ENCODE results near the gene CCDC15. TPM values are rescaled to one million over a fixed set of nuclear protein-coding genes. Genes with fewer than 3 reads are reported as not detected.
"Not testable (repeated sequence)": the region's sequence is repeated elsewhere in the genome, so short reads cannot be mapped to it uniquely, and the experiment has no call there.

The CCDC15 gene
- polyA plus RNA-seq, 1 donor, result 2.5 TPM

- no CpG with 5 or more reads among the region's 2 CpGs for WGBS (ENCODE audit: insufficient coverage, low lambda C conversion rate)
- H3K9me3 ChIP-seq (ENCODE audit: control insufficient read depth, low read depth, low read length), result no peaks in the 10 kb centered on the region
- no peaks in the 10 kb centered on the region for H3K36me3 ChIP-seq (ENCODE audit: control insufficient read depth, insufficient read depth, low read length)
- H3K4me1 ChIP-seq (ENCODE audit: control insufficient read depth, insufficient read depth, low read length), result peaks cover 10% of the 10 kb centered on the region
- no peak overlapping the region for H3K27ac ChIP-seq (ENCODE audit: low read length)
- H3K4me3 ChIP-seq (ENCODE audit: low read length), result no peak overlapping the region
- H3K27me3 ChIP-seq (ENCODE audit: control insufficient read depth, insufficient read depth, low read length), result no peaks in the 10 kb centered on the region
- DNase-seq, result peak in 1 of 2 donors; percentile 79
These were observed 101.2 kb downstream of the CCDC15 start for GRCh38 chr11:125055107-125055715.

DNA sequence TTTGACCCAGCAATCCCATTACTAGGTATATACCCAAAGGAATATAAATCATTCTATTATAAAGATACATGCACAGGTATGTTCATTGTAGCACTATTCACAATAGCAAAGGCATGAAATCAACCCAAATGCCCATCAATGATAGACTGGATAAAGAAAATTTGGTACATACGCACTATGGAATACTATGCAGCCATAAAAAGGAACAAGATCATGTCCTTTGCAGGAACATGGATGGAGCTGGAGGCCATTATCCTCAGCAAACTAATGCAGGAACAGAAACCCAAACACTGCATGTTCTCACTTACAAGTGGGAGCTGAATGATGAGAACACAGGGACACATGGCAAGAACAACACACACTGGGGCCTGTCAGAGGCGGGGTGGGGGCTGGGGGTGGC lies 102.1 kb downstream of the CCDC15 start:
- not testable (repeated sequence) for H3K27ac ChIP-seq (ENCODE audit: low read length); H3K9me3 ChIP-seq (ENCODE audit: control insufficient read depth, low read depth, low read length); H3K27me3 ChIP-seq (ENCODE audit: control insufficient read depth, insufficient read depth, low read length); H3K4me3 ChIP-seq (ENCODE audit: low read length); H3K4me1 ChIP-seq (ENCODE audit: control insufficient read depth, insufficient read depth, low read length); H3K36me3 ChIP-seq (ENCODE audit: control insufficient read depth, insufficient read depth, low read length); DNase-seq
- no CpG with 5 or more reads among the region's 2 CpGs for WGBS (ENCODE audit: insufficient coverage, low lambda C conversion rate)

- Histone ChIP-seq H3K9me3 (ENCODE audit: control insufficient read depth, low read depth, low read length) (no peaks in the 10 kb centered on the region), H3K27ac (ENCODE audit: low read length) (peak overlapping the region; percentile 66)
These were observed 103.1 kb downstream of the CCDC15 start for GRCh38 chr11:125056931-125057692.

DNA sequence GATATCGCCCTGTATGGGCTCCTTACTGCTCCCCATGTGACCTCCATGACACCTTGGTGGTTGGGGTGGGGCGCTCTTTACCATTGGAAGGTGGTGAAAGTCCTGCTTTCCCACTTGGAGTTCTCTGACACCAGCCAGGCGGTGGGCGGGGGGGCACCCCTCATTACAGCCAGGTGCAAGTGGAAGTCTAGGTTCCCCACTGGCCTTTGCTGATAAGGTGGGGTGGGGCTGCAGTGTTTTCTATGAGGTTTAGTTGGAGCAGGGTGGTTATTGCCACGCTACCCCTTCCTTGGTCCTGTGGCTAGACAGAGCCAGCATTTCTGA lies 103.7 kb downstream of the CCDC15 start:
- H3K36me3 ChIP-seq (ENCODE audit: control insufficient read depth, insufficient read depth, low read length), result no peaks in the 10 kb centered on the region
- peaks cover 22% of the 10 kb centered on the region for H3K4me1 ChIP-seq (ENCODE audit: control insufficient read depth, insufficient read depth, low read length)
- H3K27me3 ChIP-seq (ENCODE audit: control insufficient read depth, insufficient read depth, low read length), result no peaks in the 10 kb centered on the region
- peak; percentile 76 to 92 for DNase-seq
- no peaks in the 10 kb centered on the region for H3K9me3 ChIP-seq (ENCODE audit: control insufficient read depth, low read depth, low read length)
- no CpG with 5 or more reads among the region's 5 CpGs for WGBS (ENCODE audit: insufficient coverage, low lambda C conversion rate)
- no peak overlapping the region for H3K4me3 ChIP-seq (ENCODE audit: low read length)
- peak overlapping the region; percentile 66 for H3K27ac ChIP-seq (ENCODE audit: low read length)

More at GRCh38 chr11:125056931-125057692, 103.1 kb downstream of the CCDC15 start:
- peaks cover 18% of the 10 kb centered on the region for H3K4me1 ChIP-seq (ENCODE audit: control insufficient read depth, insufficient read depth, low read length)
- H3K4me3 ChIP-seq (ENCODE audit: low read length), result no peak overlapping the region
- no peaks in the 10 kb centered on the region for H3K36me3 ChIP-seq (ENCODE audit: control insufficient read depth, insufficient read depth, low read length)
- H3K27me3 ChIP-seq (ENCODE audit: control insufficient read depth, insufficient read depth, low read length), result no peaks in the 10 kb centered on the region
- DNase-seq, result peak in 1 of 2 donors; percentile 56
- no CpG with 5 or more reads among the region's 5 CpGs for WGBS (ENCODE audit: insufficient coverage, low lambda C conversion rate)

DNA sequence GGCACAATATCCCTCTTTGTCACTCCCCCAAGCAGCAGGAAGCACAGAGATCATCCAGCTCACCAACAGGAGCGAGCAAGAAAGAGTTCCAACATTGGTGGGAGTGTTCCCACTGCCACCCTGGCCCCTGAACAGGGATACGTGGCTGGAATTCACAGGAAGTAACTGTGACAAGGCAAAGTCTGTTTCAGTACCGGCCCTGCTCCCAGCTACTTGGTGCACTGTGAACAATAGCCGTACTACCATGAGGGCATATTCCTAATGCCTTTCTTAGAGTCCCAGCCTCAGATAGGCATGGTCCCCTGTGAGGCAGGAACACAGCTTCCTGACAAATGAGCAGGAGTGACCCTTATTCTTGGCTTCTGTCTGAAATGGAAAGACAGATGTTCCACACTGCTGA lies 107.3 kb downstream of the CCDC15 start:
- H3K27me3 ChIP-seq (ENCODE audit: control insufficient read depth, insufficient read depth, low read length), result peaks cover 5% of the 10 kb centered on the region
- no CpG with 5 or more reads among the region's 4 CpGs for WGBS (ENCODE audit: insufficient coverage, low lambda C conversion rate)
- H3K27ac ChIP-seq (ENCODE audit: low read length), result peak overlapping the region; percentile 67
- H3K4me3 ChIP-seq (ENCODE audit: low read length), result no peak overlapping the region
- H3K9me3 ChIP-seq (ENCODE audit: control insufficient read depth, low read depth, low read length), result no peaks in the 10 kb centered on the region
- DNase-seq, result peak in 1 of 2 donors; percentile 76
- H3K36me3 ChIP-seq (ENCODE audit: control insufficient read depth, insufficient read depth, low read length), result no peaks in the 10 kb centered on the region
- H3K4me1 ChIP-seq (ENCODE audit: control insufficient read depth, insufficient read depth, low read length), result peaks cover 22% of the 10 kb centered on the region

DNA sequence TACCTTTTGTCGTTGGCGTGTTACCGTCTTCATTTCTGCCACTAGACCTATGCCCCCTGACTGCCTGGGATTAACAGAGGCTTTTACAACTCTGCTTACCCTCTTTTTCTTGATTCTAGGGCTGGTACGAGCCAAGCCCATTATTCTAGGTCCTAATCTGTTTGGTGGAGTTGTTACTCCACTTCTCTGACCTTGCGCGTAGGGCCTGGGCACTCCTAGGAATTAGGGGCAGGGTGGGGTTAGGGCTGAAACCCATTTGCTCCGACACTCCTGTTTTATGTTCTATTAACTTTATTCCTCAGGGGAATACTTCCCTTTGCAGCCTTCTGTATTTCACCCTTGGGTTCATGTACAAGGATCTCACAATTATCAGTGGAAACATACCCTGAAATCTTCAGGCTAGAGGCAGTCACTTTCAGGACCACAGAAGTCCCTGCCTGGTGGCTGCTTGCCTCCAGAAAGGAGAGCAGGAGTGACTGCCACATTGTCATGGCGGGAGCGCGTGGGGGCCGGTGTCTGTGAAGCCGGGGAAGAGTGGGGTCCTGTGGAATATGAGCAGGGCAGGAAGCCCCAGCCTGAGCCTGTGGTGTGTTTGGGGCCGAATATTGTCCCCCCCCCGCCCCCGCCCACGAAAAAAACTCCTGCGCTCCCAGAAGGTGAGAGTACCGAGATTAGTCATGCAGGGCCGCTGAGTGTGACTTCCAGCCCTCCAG lies 108.4 kb downstream of the CCDC15 start:
- Histone ChIP-seq H3K9me3 (ENCODE audit: control insufficient read depth, low read depth, low read length) (no peaks in the 10 kb centered on the region), H3K27ac (ENCODE audit: low read length) (peak overlapping the region; percentile 67), H3K36me3 (ENCODE audit: control insufficient read depth, insufficient read depth, low read length) (no peaks in the 10 kb centered on the region), H3K27me3 (ENCODE audit: control insufficient read depth, insufficient read depth, low read length) (peaks cover 5% of the 10 kb centered on the region), H3K4me3 (ENCODE audit: low read length) (peak overlapping the region; percentile 68), H3K4me1 (ENCODE audit: control insufficient read depth, insufficient read depth, low read length) (peaks cover 22% of the 10 kb centered on the region)
- peak in 1 of 2 donors; percentile 52 for DNase-seq
- 0% methylated on average over 2 of the region's 19 CpGs for WGBS (ENCODE audit: insufficient coverage, low lambda C conversion rate)

GRCh38 chr11:125062931-125063428 lies 109.0 kb downstream of the CCDC15 start, which contains the start of gene SLC37A2:
SLC37A2 (plus strand) TSS chr11:125063305; CDS start chr11:125063368, 63 bp downstream.
- Histone ChIP-seq H3K9me3 (ENCODE audit: control insufficient read depth, low read depth, low read length) (no peaks in the 10 kb centered on the region), H3K4me1 (ENCODE audit: control insufficient read depth, insufficient read depth, low read length) (peaks cover 17% of the 10 kb centered on the region), H3K27ac (ENCODE audit: low read length) (peak within 1 kb of the TSS; percentile 67), H3K36me3 (ENCODE audit: control insufficient read depth, insufficient read depth, low read length) (no peaks in the 10 kb centered on the region), H3K27me3 (ENCODE audit: control insufficient read depth, insufficient read depth, low read length) (peaks cover 5% of the 10 kb centered on the region), H3K4me3 (ENCODE audit: low read length) (peak within 1 kb of the TSS; percentile 68)
- WGBS (ENCODE audit: insufficient coverage, low lambda C conversion rate), result no CpG with 5 or more reads among the region's 46 CpGs
- DNase-seq, result peak; percentile 55 to 84

- WGBS (ENCODE audit: insufficient coverage, low lambda C conversion rate), result no CpG with 5 or more reads among the region's 38 CpGs
- Histone ChIP-seq H3K9me3 (ENCODE audit: control insufficient read depth, low read depth, low read length) (no peaks in the 10 kb centered on the region), H3K4me3 (ENCODE audit: low read length) (peak overlapping the region; percentile 68), H3K27me3 (ENCODE audit: control insufficient read depth, insufficient read depth, low read length) (peaks cover 5% of the 10 kb centered on the region), H3K4me1 (ENCODE audit: control insufficient read depth, insufficient read depth, low read length) (peaks cover 16% of the 10 kb centered on the region), H3K36me3 (ENCODE audit: control insufficient read depth, insufficient read depth, low read length) (no peaks in the 10 kb centered on the region), H3K27ac (ENCODE audit: low read length) (peak overlapping the region; percentile 67)
- DNase-seq, result peak in 1 of 2 donors; percentile 52
These were observed 109.5 kb downstream of the CCDC15 start for GRCh38 chr11:125063429-125064043.

- peaks cover 5% of the 10 kb centered on the region for H3K27me3 ChIP-seq (ENCODE audit: control insufficient read depth, insufficient read depth, low read length)
- H3K27ac ChIP-seq (ENCODE audit: low read length), result peak overlapping the region; percentile 67
- H3K36me3 ChIP-seq (ENCODE audit: control insufficient read depth, insufficient read depth, low read length), result no peaks in the 10 kb centered on the region
- peaks cover 20% of the 10 kb centered on the region for H3K4me1 ChIP-seq (ENCODE audit: control insufficient read depth, insufficient read depth, low read length)
- peak overlapping the region; percentile 68 for H3K4me3 ChIP-seq (ENCODE audit: low read length)
- DNase-seq, result no peak
- no CpG with 5 or more reads among the region's 7 CpGs for WGBS (ENCODE audit: insufficient coverage, low lambda C conversion rate)
- no peaks in the 10 kb centered on the region for H3K9me3 ChIP-seq (ENCODE audit: control insufficient read depth, low read depth, low read length)
These were observed 110.1 kb downstream of the CCDC15 start for GRCh38 chr11:125064070-125064469.

DNA sequence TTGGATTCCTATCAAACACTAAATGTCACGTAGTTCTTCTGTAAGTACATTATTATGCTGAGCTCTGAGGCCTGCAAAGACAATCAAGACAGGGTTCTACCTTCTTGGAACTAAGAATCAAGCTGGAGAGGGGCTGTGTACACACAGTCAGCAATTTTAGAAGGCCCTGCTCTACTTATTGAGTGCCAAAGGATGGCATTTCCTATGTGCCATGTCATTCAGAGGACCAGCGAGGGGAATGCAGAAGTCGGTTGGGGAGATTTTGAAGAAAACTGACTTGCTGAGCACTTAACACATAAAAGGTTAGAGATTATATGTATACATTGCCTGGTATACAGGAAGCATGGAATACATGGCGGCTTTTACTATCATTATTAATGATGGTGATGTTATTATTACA lies 114.4 kb downstream of the CCDC15 start:
- Histone ChIP-seq H3K36me3 (ENCODE audit: control insufficient read depth, insufficient read depth, low read length) (no peaks in the 10 kb centered on the region), H3K27ac (ENCODE audit: low read length) (peak overlapping the region; percentile 89), H3K4me1 (ENCODE audit: control insufficient read depth, insufficient read depth, low read length) (peaks cover 45% of the 10 kb centered on the region), H3K27me3 (ENCODE audit: control insufficient read depth, insufficient read depth, low read length) (peaks cover 5% of the 10 kb centered on the region), H3K4me3 (ENCODE audit: low read length) (no peak overlapping the region), H3K9me3 (ENCODE audit: control insufficient read depth, low read depth, low read length) (no peaks in the 10 kb centered on the region)
- WGBS (ENCODE audit: insufficient coverage, low lambda C conversion rate), result no CpG with 5 or more reads among the region's 4 CpGs
- no peak for DNase-seq

Measured in large intestine (tissue), 3 donors.